Activated B cell treated with CpG ODN at 0.5 μM for 24 hours (primary cell): ENCODE measurements around the gene AGAP1. TPM values are rescaled to one million over a fixed set of nuclear protein-coding genes. Genes with fewer than 3 reads are reported as not detected.

Source experiments
- ATAC-seq: fragments of 200-7000 bp; cut with Tn5 transposase; one replicate; pipeline ENCODE4 v1.10.0; 2021; ENCODE audit warnings: low read depth, mild to moderate bottlenecking, moderate library complexity
- CTCF ChIA-PET: fragments of 350-600 bp; sonication (Branson Sonifier 250); formaldehyde crosslinking; loops from one replicate; lab custom pipeline; 2021; ENCODE audit warnings: antibody characterized with exemption; lab: Charles Lee
- POLR2A ChIA-PET: fragments of 350-600 bp; sonication (Branson Sonifier 250); formaldehyde crosslinking; loops from one replicate; lab custom pipeline; 2021; ENCODE audit warnings: antibody characterized with exemption; lab: Charles Lee
- DNase-seq: peaks from one replicate; pipeline ENCODE4 v3.0.0; 2022
- H3K27ac Mint-ChIP-seq: one replicate; pipeline ENCODE4 v1.8.0; 2020; ENCODE audit warnings: mixed read lengths
- H3K27me3 Mint-ChIP-seq: one replicate; pipeline ENCODE4 v1.8.0; 2021; ENCODE audit warnings: mixed read lengths
- H3K36me3 Mint-ChIP-seq: one replicate; pipeline ENCODE4 v1.8.0; 2021; ENCODE audit warnings: low read depth, mixed read lengths
- H3K4me1 Mint-ChIP-seq: one replicate; pipeline ENCODE4 v1.8.0; 2021; ENCODE audit warnings: mixed read lengths
- H3K4me3 Mint-ChIP-seq: one replicate; pipeline ENCODE4 v1.8.0; 2020; ENCODE audit warnings: mild to moderate bottlenecking, mixed read lengths
- H3K9me3 Mint-ChIP-seq: one replicate; pipeline ENCODE4 v1.8.0; 2020; ENCODE audit warnings: mixed read lengths
- intact Hi-C: fragments of 100-400 bp; cut with micrococcal nuclease; formaldehyde crosslinking; loops from one replicate; pipeline ENCODE4 v1.15.1; 2024
- total RNA-seq: library from RNA; stranded (reverse); gene quantifications from 2 replicates; pipeline ENCODE4 v1.2.3, GENCODE V29; 2022
- TF ChIP-seq, protein P1 (sequence below): fragments of 200-600 bp; IDR thresholded peaks from one replicate; pipeline ENCODE4 v1.8.0; 2022; ENCODE audit warnings: antibody characterized with exemption, mild to moderate bottlenecking

The AGAP1 gene
- total RNA-seq, 1 donor from 2014 or later: not detected

DNA sequence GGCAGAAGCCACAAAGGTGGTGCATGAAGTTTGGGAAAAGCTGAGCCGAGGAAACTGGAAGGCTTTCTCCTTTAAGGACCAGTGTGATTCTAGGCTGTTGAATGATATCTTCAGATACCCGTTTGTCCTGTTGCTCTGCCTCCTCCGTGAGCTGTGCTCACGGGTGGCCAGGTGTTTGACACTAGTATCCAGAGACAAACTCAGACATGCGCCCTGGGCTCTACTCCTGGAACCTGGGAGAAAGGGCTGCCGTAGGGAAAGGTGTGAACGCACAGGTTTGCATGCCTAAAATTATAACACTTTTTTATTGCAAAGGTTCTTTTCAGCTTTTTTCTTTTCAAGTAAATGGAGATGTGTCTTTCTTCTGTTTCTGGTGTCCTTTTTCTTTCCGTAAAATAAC, 81.6 kb downstream of the AGAP1 start:
- H3K4me1 Mint-ChIP-seq: no peaks in the 10 kb centered on the region
- intact Hi-C loops: no loop called here
- no peak overlapping the region for H3K4me3 Mint-ChIP-seq
- DNase-seq (no peak), ATAC-seq (no peak)
- TF ChIP-seq, protein P1, sequence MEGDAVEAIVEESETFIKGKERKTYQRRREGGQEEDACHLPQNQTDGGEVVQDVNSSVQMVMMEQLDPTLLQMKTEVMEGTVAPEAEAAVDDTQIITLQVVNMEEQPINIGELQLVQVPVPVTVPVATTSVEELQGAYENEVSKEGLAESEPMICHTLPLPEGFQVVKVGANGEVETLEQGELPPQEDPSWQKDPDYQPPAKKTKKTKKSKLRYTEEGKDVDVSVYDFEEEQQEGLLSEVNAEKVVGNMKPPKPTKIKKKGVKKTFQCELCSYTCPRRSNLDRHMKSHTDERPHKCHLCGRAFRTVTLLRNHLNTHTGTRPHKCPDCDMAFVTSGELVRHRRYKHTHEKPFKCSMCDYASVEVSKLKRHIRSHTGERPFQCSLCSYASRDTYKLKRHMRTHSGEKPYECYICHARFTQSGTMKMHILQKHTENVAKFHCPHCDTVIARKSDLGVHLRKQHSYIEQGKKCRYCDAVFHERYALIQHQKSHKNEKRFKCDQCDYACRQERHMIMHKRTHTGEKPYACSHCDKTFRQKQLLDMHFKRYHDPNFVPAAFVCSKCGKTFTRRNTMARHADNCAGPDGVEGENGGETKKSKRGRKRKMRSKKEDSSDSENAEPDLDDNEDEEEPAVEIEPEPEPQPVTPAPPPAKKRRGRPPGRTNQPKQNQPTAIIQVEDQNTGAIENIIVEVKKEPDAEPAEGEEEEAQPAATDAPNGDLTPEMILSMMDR: no peak
- ChIA-PET POLR2A (no interaction called here), CTCF (no interaction called here)
- no peak overlapping the region for H3K27ac Mint-ChIP-seq
- H3K27me3 Mint-ChIP-seq: no peaks in the 10 kb centered on the region
- no peaks in the 10 kb centered on the region for H3K36me3 Mint-ChIP-seq
- H3K9me3 Mint-ChIP-seq: no peaks in the 10 kb centered on the region

DNA sequence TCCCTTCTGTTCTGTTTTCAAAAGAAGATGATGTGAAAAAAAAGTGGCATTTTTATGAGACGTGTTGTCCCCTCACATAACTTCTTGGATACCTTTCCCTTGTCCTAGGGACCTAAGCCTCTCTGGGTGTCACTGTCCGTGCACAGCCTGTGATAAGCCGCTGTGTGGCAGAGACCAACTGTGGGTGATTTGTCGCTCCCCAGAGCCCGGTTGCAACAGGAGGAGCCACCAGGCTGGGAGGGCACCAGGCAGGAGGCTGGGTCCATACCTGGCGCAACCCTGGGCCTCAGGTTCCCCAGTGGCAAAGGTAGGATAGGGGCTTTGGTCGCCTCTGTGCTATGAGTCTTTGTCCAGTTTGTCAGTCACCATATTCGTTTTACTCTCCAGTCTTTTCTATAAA, 82.1 kb downstream of the AGAP1 start:
- no peaks in the 10 kb centered on the region for H3K4me1 Mint-ChIP-seq
- no peak for DNase-seq
- no peak overlapping the region for H3K27ac Mint-ChIP-seq
- no peaks in the 10 kb centered on the region for H3K36me3 Mint-ChIP-seq
- intact Hi-C loops: no loop called here
- ChIA-PET POLR2A (no interaction called here), CTCF (no interaction called here)
- H3K9me3 Mint-ChIP-seq: no peaks in the 10 kb centered on the region
- H3K4me3 Mint-ChIP-seq: no peak overlapping the region
- H3K27me3 Mint-ChIP-seq: no peaks in the 10 kb centered on the region
- TF ChIP-seq, protein P1: no peak
- no peak for ATAC-seq

DNA sequence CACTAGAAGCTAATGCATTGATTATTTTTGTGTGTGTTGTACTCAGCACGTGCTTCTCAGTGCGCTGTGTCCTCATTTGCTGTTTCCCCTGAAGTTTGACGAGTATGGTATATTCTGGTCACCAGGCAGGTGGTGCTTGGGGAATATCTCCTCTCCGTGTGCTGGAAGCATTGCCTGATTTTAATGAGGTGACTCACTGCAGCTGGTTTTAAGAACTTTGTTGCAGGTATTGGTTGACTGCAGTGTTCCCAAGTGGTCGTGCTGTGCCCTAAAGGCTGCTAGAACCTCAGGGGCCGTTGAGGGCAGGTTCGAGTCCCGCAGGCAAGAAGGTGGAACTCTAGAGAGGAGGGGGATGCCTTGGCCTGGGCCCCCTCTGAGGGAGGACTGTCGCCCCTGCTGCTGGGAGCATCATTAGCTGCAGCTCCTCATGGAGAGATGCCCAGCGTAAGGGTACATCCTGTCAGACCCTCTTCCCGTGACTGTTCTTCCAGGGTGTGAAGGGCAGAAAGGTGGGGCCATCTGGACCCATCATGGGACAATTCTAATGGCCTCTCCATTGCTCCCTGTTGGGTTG, 82.6 kb downstream of the AGAP1 start:
- Mint-ChIP-seq H3K27ac (no peak overlapping the region), H3K9me3 (no peaks in the 10 kb centered on the region), H3K36me3 (no peaks in the 10 kb centered on the region), H3K27me3 (no peaks in the 10 kb centered on the region), H3K4me3 (no peak overlapping the region), H3K4me1 (no peaks in the 10 kb centered on the region)
- DNase-seq (no peak), ATAC-seq (no peak)
- POLR2A ChIA-PET: no interaction called here
- intact Hi-C loops: no loop called here
- CTCF ChIA-PET: no interaction called here
- TF ChIP-seq, protein P1: no peak

DNA sequence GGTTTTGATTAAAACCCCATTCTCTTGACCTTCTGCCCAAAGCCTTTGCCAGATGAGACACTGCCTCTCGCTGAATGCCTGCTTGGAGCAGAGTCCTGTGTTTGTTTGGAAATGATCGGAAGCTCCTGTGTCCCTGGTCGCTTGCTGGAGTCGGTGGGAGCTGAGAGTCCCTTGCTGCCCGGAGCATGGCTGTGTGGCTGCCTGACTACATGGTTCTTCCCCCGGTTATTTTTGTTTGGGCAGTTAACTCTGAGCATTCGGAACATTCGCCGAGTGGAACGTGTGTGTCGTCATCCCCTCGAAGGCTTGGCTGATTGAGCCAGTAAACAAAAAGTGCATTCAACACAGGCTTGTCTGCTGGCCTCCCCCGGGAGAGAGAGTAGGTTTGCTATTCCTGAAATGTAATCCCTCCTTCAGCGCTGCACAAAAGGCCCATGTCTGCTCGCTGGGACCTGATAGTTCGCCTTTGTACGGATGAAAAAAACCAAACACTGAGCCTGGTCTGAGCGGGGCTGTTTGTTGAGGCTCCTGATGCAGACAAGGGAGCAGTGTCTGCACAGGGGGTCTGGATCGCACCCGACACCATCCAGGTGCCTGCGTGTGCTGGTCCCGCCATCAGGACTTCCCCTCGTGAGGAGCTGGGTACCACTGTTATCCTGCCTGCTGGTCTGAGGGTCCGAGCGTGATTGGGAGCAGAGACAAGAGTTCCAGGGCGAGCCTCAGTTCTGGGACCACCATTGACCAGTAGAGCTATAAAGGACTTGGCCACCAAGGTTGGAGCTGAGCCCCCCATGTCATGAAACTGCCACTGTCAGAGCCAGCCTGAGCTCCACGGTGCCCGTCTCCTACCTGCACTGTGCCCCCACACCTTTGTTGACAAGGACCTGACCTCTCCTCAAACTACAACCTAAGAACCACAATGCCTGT, 83.8 kb downstream of the AGAP1 start:
- Mint-ChIP-seq H3K27ac (no peak overlapping the region), H3K9me3 (no peaks in the 10 kb centered on the region), H3K4me1 (no peaks in the 10 kb centered on the region), H3K36me3 (no peaks in the 10 kb centered on the region), H3K4me3 (no peak overlapping the region), H3K27me3 (no peaks in the 10 kb centered on the region)
- no peak for ATAC-seq
- ChIA-PET CTCF (no interaction called here), POLR2A (no interaction called here)
- intact Hi-C loops: no loop called here
- TF ChIP-seq, protein P1: no peak
- DNase-seq: no peak

DNA sequence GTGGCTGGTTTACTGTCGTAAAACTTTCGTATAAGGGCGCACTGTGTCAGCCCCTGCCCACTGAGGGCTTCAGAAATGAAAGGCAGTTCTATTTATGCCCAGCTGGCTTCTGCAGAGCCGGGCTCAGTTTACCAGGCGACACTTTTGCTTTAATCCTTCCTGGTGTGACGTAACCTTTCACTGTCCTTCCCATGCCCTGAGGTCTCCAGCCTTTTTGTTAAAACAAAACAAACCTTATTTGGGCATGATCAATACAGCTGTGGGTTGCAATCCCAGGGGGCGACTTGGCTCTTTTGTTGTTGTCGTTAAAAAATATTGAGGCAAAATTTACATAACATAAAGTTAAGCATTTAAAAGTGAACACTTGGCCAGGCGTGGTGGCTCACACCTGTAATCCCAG, 85.3 kb downstream of the AGAP1 start:
- H3K9me3 Mint-ChIP-seq: no peaks in the 10 kb centered on the region
- TF ChIP-seq, protein P1: no peak
- no peak overlapping the region for H3K27ac Mint-ChIP-seq
- ATAC-seq (no peak), DNase-seq (no peak)
- CTCF ChIA-PET: no interaction called here
- POLR2A ChIA-PET: no interaction called here
- no peaks in the 10 kb centered on the region for H3K27me3 Mint-ChIP-seq
- H3K4me1 Mint-ChIP-seq: no peaks in the 10 kb centered on the region
- no peaks in the 10 kb centered on the region for H3K36me3 Mint-ChIP-seq
- intact Hi-C loops: no loop called here
- no peak overlapping the region for H3K4me3 Mint-ChIP-seq
